Measurements from ENCODE around the gene INPP5B. TPM values are rescaled to one million over a fixed set of nuclear protein-coding genes. Genes with fewer than 3 reads are reported as not detected.

The INPP5B gene
- total and polyA plus RNA-seq, 9 of the 15 experiments (the other 6 are each of a cell fraction or from before 2014, with no cell fraction given), result 14.1 to 28.7 (median 20.9) TPM

- no peak for TF ChIP-seq ZNF277 (CRISPR knock-in tag; IDR thresholded peaks at IDR 0.05; ENCODE audit: borderline replicate concordance)
- TF ChIP-seq ZNF280A (IDR thresholded peaks at IDR 0.05; ENCODE audit: low read depth, partially characterized antibody), result no peak
- TF ChIP-seq MIER1 (IDR thresholded peaks at IDR 0.05; ENCODE audit: low read depth), result no peak
- no peak for TF ChIP-seq HES1 (IDR thresholded peaks at IDR 0.05; ENCODE audit: low read depth)
- no peak for TF ChIP-seq CEBPG (CRISPR knock-in tag; IDR thresholded peaks at IDR 0.05)
- TF ChIP-seq CEBPG (tag; conservative IDR thresholded peaks at IDR 0.05 in 1 of 2, IDR thresholded peaks at IDR 0.05 in 1 of 2), result no peak
- TF ChIP-seq XRCC4 (IDR thresholded peaks at IDR 0.05; ENCODE audit: extremely low read depth, insufficient read depth, insufficient read length), result no peak
- no peak for TF ChIP-seq CREB5 (CRISPR knock-in tag; IDR thresholded peaks at IDR 0.05)
- TF ChIP-seq ARID3B (CRISPR knock-in tag; IDR thresholded peaks at IDR 0.05; ENCODE audit: borderline replicate concordance), result no peak
- TF ChIP-seq E2F5 (CRISPR knock-in tag; IDR thresholded peaks at IDR 0.05), result no peak
- TF ChIP-seq ZNF24 (IDR thresholded peaks at IDR 0.05), result no peak
Observed at GRCh38 chr1:37940299-37940947, 6.4 kb downstream of the INPP5B start (continued).

Data from K562 (cell line).